Kidney glomerular epithelial cell (primary cell): Measurements from ENCODE around the gene THRSP.
"Not testable (repeated sequence)": the region's sequence is repeated elsewhere in the genome, so short reads cannot be mapped to it uniquely, and the experiment has no call there.

Experiments used
- DNase-seq: peaks from one replicate; lab custom pipeline; 2025; lab: John Stamatoyannopoulos, UW

The THRSP gene

GRCh38 chr11:78066471-78066870 lies 2.8 kb downstream of the THRSP start:
- no peak for DNase-seq

GRCh38 chr11:78067704-78068103 lies 4.0 kb downstream of the THRSP start:
- no peak for DNase-seq

GRCh38 chr11:78069465-78069864 lies 5.8 kb downstream of the THRSP start:
- DNase-seq, result no peak

- DNase-seq, result no peak
These were observed 7.0 kb downstream of the THRSP start for GRCh38 chr11:78070621-78071020.

GRCh38 chr11:78071717-78072116 lies 8.1 kb downstream of the THRSP start:
- DNase-seq, result no peak

GRCh38 chr11:78072455-78072854 lies 8.8 kb downstream of the THRSP start:
- DNase-seq, result no peak

- no peak for DNase-seq
These were observed 11.1 kb downstream of the THRSP start for GRCh38 chr11:78074756-78075155.

- no peak for DNase-seq
These were observed 13.2 kb downstream of the THRSP start for GRCh38 chr11:78076733-78077403.

- DNase-seq, result not testable (repeated sequence)
These were observed 13.9 kb downstream of the THRSP start for GRCh38 chr11:78077592-78077991.

- no peak for DNase-seq
These were observed 14.8 kb downstream of the THRSP start for GRCh38 chr11:78078218-78079167.

- DNase-seq, result peak; percentile 67
These were observed 15.8 kb downstream of the THRSP start, which contains the start of gene NDUFC2 for GRCh38 chr11:78079232-78080083. Gene NDUFC2 (minus strand): TSS chr11:78079862. CDS start chr11:78079744, 118 bp downstream.

- no peak for DNase-seq
These were observed 16.6 kb downstream of the THRSP start for GRCh38 chr11:78080084-78080817.

- no peak for DNase-seq
These were observed 17.3 kb downstream of the THRSP start for GRCh38 chr11:78080818-78081495.

- DNase-seq, result no peak
These were observed 17.9 kb downstream of the THRSP start for GRCh38 chr11:78081583-78081982.

- no peak for DNase-seq
These were observed 18.5 kb downstream of the THRSP start for GRCh38 chr11:78082146-78082545.

GRCh38 chr11:78083021-78083420 lies 19.4 kb downstream of the THRSP start:
- no peak for DNase-seq

- not testable (repeated sequence) for DNase-seq
These were observed 20.8 kb downstream of the THRSP start for GRCh38 chr11:78084506-78084905.

GRCh38 chr11:78085972-78086371 lies 22.3 kb downstream of the THRSP start:
- no peak for DNase-seq

- DNase-seq, result not testable (repeated sequence)
These were observed 22.9 kb downstream of the THRSP start for GRCh38 chr11:78086521-78087074.

- DNase-seq, result no peak
These were observed 30.6 kb downstream of the THRSP start for GRCh38 chr11:78094250-78094649.
